Activated naive CD4-positive, alpha-beta T cell treated with anti-CD3 and anti-CD28 coated beads, Interleukin-2, amount 50 U/mL, for 24 hours (primary cell): ENCODE results near the gene ATP13A3.
"Not testable (repeated sequence)": the region's sequence is repeated elsewhere in the genome, so short reads cannot be mapped to it uniquely, and the experiment has no call there.

Source experiments
- H3K27ac Mint-ChIP-seq: one replicate; pipeline ENCODE4 v1.8.0; 2021; ENCODE audit warnings: mild to moderate bottlenecking, mixed read lengths
- H3K27me3 Mint-ChIP-seq: one replicate; pipeline ENCODE4 v1.8.0; 2021; ENCODE audit warnings: mixed read lengths
- H3K36me3 Mint-ChIP-seq: one replicate; pipeline ENCODE4 v1.8.0; 2021; ENCODE audit warnings: mixed read lengths
- H3K4me1 Mint-ChIP-seq: one replicate; pipeline ENCODE4 v1.8.0; 2021; ENCODE audit warnings: mixed read lengths
- H3K4me3 Mint-ChIP-seq: one replicate; pipeline ENCODE4 v1.8.0; 2021; ENCODE audit warnings: mild to moderate bottlenecking, mixed read lengths
- H3K9me3 Mint-ChIP-seq: one replicate; pipeline ENCODE4 v1.8.0; 2021; ENCODE audit warnings: mixed read lengths

Gene ATP13A3

GRCh38 chr3:194487289-194488054 lies 670 bp upstream of the ATP13A3 start:
- Mint-ChIP-seq H3K4me1 (peaks cover 45% of the 10 kb centered on the region), H3K4me3 (peak overlapping the region; percentile 87), H3K36me3 (peaks cover 9% of the 10 kb centered on the region), H3K27me3 (no peaks in the 10 kb centered on the region), H3K27ac (peak overlapping the region; percentile 86), H3K9me3 (no peaks in the 10 kb centered on the region)

- no peaks in the 10 kb centered on the region for H3K9me3 Mint-ChIP-seq
- H3K4me1 Mint-ChIP-seq, result peaks cover 59% of the 10 kb centered on the region
- H3K27ac Mint-ChIP-seq, result peak overlapping the region; percentile 95
- peaks cover 15% of the 10 kb centered on the region for H3K36me3 Mint-ChIP-seq
- peak overlapping the region; percentile 97 for H3K4me3 Mint-ChIP-seq
- H3K27me3 Mint-ChIP-seq, result no peaks in the 10 kb centered on the region
Measured at GRCh38 chr3:194485881-194486539, 792 bp downstream of the ATP13A3 start.

- H3K4me3 Mint-ChIP-seq, result peak overlapping the region; percentile 97
- H3K4me1 Mint-ChIP-seq, result peaks cover 64% of the 10 kb centered on the region
- no peaks in the 10 kb centered on the region for H3K9me3 Mint-ChIP-seq
- no peaks in the 10 kb centered on the region for H3K27me3 Mint-ChIP-seq
- H3K27ac Mint-ChIP-seq, result peak overlapping the region; percentile 95
- peaks cover 16% of the 10 kb centered on the region for H3K36me3 Mint-ChIP-seq
Measured at GRCh38 chr3:194485468-194485880, 1.3 kb downstream of the ATP13A3 start.

GRCh38 chr3:194484614-194485013 lies 2.2 kb downstream of the ATP13A3 start:
- Mint-ChIP-seq H3K36me3 (peaks cover 19% of the 10 kb centered on the region), H3K4me1 (peaks cover 64% of the 10 kb centered on the region), H3K9me3 (no peaks in the 10 kb centered on the region), H3K27me3 (no peaks in the 10 kb centered on the region), H3K4me3 (peak overlapping the region; percentile 97), H3K27ac (no peak overlapping the region)

GRCh38 chr3:194483850-194484249 lies 3.0 kb downstream of the ATP13A3 start:
- Mint-ChIP-seq H3K27me3 (no peaks in the 10 kb centered on the region), H3K9me3 (no peaks in the 10 kb centered on the region), H3K27ac (no peak overlapping the region), H3K36me3 (peaks cover 19% of the 10 kb centered on the region), H3K4me3 (peak overlapping the region; percentile 11), H3K4me1 (peaks cover 59% of the 10 kb centered on the region)

GRCh38 chr3:194482830-194483229 lies 4.0 kb downstream of the ATP13A3 start:
- H3K4me1 Mint-ChIP-seq, result peaks cover 49% of the 10 kb centered on the region
- H3K4me3 Mint-ChIP-seq, result peak overlapping the region; percentile 77

GRCh38 chr3:194482196-194482593 lies 4.6 kb downstream of the ATP13A3 start:
- Mint-ChIP-seq H3K36me3 (peaks cover 19% of the 10 kb centered on the region), H3K27ac (peak overlapping the region; percentile 83), H3K27me3 (no peaks in the 10 kb centered on the region), H3K9me3 (no peaks in the 10 kb centered on the region), H3K4me3 (peak overlapping the region; percentile 77), H3K4me1 (peaks cover 46% of the 10 kb centered on the region)

More at GRCh38 chr3:194482830-194483229, 4.0 kb downstream of the ATP13A3 start:
- not testable (repeated sequence) for H3K9me3 Mint-ChIP-seq, H3K27me3 Mint-ChIP-seq
- peak overlapping the region; percentile 83 for H3K27ac Mint-ChIP-seq
- peaks cover 19% of the 10 kb centered on the region for H3K36me3 Mint-ChIP-seq

- peaks cover 43% of the 10 kb centered on the region for H3K4me1 Mint-ChIP-seq
Measured at GRCh38 chr3:194481525-194482195, 5.1 kb downstream of the ATP13A3 start.

GRCh38 chr3:194481103-194481502 lies 5.7 kb downstream of the ATP13A3 start:
- Mint-ChIP-seq H3K4me3 (peak overlapping the region; percentile 77), H3K27ac (peak overlapping the region; percentile 72), H3K4me1 (peaks cover 43% of the 10 kb centered on the region)

More at GRCh38 chr3:194481525-194482195, 5.1 kb downstream of the ATP13A3 start:
- Mint-ChIP-seq H3K27ac (peak overlapping the region; percentile 83), H3K9me3 (no peaks in the 10 kb centered on the region), H3K36me3 (peaks cover 19% of the 10 kb centered on the region), H3K27me3 (no peaks in the 10 kb centered on the region), H3K4me3 (peak overlapping the region; percentile 77)

GRCh38 chr3:194476784-194477183 lies 10.0 kb downstream of the ATP13A3 start:
- H3K27ac Mint-ChIP-seq, result no peak overlapping the region
- peaks cover 4% of the 10 kb centered on the region for H3K36me3 Mint-ChIP-seq
- H3K27me3 Mint-ChIP-seq, result no peaks in the 10 kb centered on the region
- H3K9me3 Mint-ChIP-seq, result no peaks in the 10 kb centered on the region
- H3K4me3 Mint-ChIP-seq, result no peak overlapping the region
- peaks cover 36% of the 10 kb centered on the region for H3K4me1 Mint-ChIP-seq

More at GRCh38 chr3:194481103-194481502, 5.7 kb downstream of the ATP13A3 start:
- Mint-ChIP-seq H3K36me3 (peaks cover 19% of the 10 kb centered on the region), H3K27me3 (no peaks in the 10 kb centered on the region), H3K9me3 (no peaks in the 10 kb centered on the region)

- Mint-ChIP-seq H3K36me3 (peaks cover 4% of the 10 kb centered on the region), H3K27me3 (no peaks in the 10 kb centered on the region), H3K9me3 (no peaks in the 10 kb centered on the region), H3K27ac (no peak overlapping the region), H3K4me1 (peaks cover 28% of the 10 kb centered on the region), H3K4me3 (no peak overlapping the region)
Measured at GRCh38 chr3:194475978-194476377, 10.8 kb downstream of the ATP13A3 start.

GRCh38 chr3:194475138-194475932 lies 11.5 kb downstream of the ATP13A3 start:
- Mint-ChIP-seq H3K4me3 (peak overlapping the region; percentile 26), H3K4me1 (peaks cover 26% of the 10 kb centered on the region), H3K27ac (no peak overlapping the region), H3K9me3 (no peaks in the 10 kb centered on the region), H3K36me3 (peaks cover 2% of the 10 kb centered on the region), H3K27me3 (no peaks in the 10 kb centered on the region)

GRCh38 chr3:194474675-194475074 lies 12.1 kb downstream of the ATP13A3 start:
- Mint-ChIP-seq H3K27ac (no peak overlapping the region), H3K9me3 (no peaks in the 10 kb centered on the region), H3K27me3 (no peaks in the 10 kb centered on the region), H3K4me1 (peaks cover 23% of the 10 kb centered on the region), H3K36me3 (no peaks in the 10 kb centered on the region), H3K4me3 (peak overlapping the region; percentile 1)

GRCh38 chr3:194472290-194472920 lies 14.4 kb downstream of the ATP13A3 start:
- Mint-ChIP-seq H3K4me1 (peaks cover 22% of the 10 kb centered on the region), H3K27me3 (no peaks in the 10 kb centered on the region), H3K9me3 (no peaks in the 10 kb centered on the region), H3K4me3 (no peak overlapping the region), H3K36me3 (no peaks in the 10 kb centered on the region), H3K27ac (no peak overlapping the region)

- Mint-ChIP-seq H3K4me3 (no peak overlapping the region), H3K9me3 (no peaks in the 10 kb centered on the region), H3K27ac (no peak overlapping the region), H3K4me1 (peaks cover 25% of the 10 kb centered on the region), H3K27me3 (no peaks in the 10 kb centered on the region), H3K36me3 (no peaks in the 10 kb centered on the region)
Measured at GRCh38 chr3:194471863-194472262, 14.9 kb downstream of the ATP13A3 start.
